Measurements from ENCODE around the gene CMTM2. TPM values are rescaled to one million over a fixed set of nuclear protein-coding genes. Genes with fewer than 3 reads are reported as not detected.
"Not testable (repeated sequence)": the region's sequence is repeated elsewhere in the genome, so short reads cannot be mapped to it uniquely, and the experiment has no call there.

Gene CMTM2
- total RNA-seq, 1 donor from 2014 or later: 3.1 TPM

GRCh38 chr16:66563574-66564334 is 15.5 kb upstream of the CMTM2 start:
- Histone ChIP-seq H3K36me3 (peaks cover 51% of the 10 kb centered on the region), H3K27me3 (no peaks in the 10 kb centered on the region), H3K9me3 (no peaks in the 10 kb centered on the region), H3K27ac (no peak overlapping the region), H3K4me1 (no peaks in the 10 kb centered on the region), H3K4me3 (no peak overlapping the region)
- TF ChIP-seq, protein P1, sequence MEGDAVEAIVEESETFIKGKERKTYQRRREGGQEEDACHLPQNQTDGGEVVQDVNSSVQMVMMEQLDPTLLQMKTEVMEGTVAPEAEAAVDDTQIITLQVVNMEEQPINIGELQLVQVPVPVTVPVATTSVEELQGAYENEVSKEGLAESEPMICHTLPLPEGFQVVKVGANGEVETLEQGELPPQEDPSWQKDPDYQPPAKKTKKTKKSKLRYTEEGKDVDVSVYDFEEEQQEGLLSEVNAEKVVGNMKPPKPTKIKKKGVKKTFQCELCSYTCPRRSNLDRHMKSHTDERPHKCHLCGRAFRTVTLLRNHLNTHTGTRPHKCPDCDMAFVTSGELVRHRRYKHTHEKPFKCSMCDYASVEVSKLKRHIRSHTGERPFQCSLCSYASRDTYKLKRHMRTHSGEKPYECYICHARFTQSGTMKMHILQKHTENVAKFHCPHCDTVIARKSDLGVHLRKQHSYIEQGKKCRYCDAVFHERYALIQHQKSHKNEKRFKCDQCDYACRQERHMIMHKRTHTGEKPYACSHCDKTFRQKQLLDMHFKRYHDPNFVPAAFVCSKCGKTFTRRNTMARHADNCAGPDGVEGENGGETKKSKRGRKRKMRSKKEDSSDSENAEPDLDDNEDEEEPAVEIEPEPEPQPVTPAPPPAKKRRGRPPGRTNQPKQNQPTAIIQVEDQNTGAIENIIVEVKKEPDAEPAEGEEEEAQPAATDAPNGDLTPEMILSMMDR (IDR thresholded peaks at IDR 0.05): no peak
- intact Hi-C loops (cut with DNase I): no loop called here
- ATAC-seq (no peak), DNase-seq (no peak)

- H3K27ac ChIP-seq: no peak within 1 kb of the TSS
- no peak for DNase-seq
- TF ChIP-seq, protein P1 (IDR thresholded peaks at IDR 0.05): no peak
- no peaks in the 10 kb centered on the region for H3K9me3 ChIP-seq
- H3K4me3 ChIP-seq: no peak within 1 kb of the TSS
- no peaks in the 10 kb centered on the region for H3K27me3 ChIP-seq
- peaks cover 38% of the 10 kb centered on the region for H3K36me3 ChIP-seq
- ATAC-seq: no peak
- intact Hi-C loops (cut with DNase I): no loop called here
- H3K4me1 ChIP-seq: no peaks in the 10 kb centered on the region
Observed at GRCh38 chr16:66566051-66566901, 13.0 kb upstream of the CMTM2 start, which contains the start of gene CMTM1. CMTM1 (plus strand) TSS chr16:66566439; CDS start chr16:66566514, 75 bp downstream.

- DNase-seq; H3K4me1 ChIP-seq; H3K4me3 ChIP-seq; H3K9me3 ChIP-seq; H3K27ac ChIP-seq; intact Hi-C loops (cut with DNase I); H3K27me3 ChIP-seq; ATAC-seq: not testable (repeated sequence)
- peaks cover 38% of the 10 kb centered on the region for H3K36me3 ChIP-seq
Observed at GRCh38 chr16:66567270-66567669, 12.0 kb upstream of the CMTM2 start.

DNA sequence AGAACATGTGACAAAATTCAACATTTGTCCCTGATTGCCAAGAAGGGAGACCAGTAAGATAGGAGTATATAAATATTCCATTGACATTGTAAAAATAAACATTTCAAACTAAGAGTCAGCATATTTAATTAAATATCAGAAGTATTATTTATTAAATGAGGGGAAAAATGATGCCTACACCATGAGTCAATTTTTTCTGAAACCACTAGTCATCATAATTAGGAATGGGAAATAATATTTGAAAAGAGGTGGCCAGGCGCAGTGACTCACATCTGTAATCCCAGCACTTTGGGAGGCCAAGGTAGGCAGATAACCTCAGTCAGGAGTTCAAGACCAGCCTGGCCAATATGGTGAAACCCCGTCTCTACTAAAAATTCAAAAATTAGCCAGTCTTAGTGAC is 10.9 kb upstream of the CMTM2 start:
- intact Hi-C loops (cut with DNase I): no loop called here
- Histone ChIP-seq H3K4me3 (no peak overlapping the region), H3K27me3 (no peaks in the 10 kb centered on the region)

GRCh38 chr16:66569131-66569530 is 10.1 kb upstream of the CMTM2 start:
- Histone ChIP-seq H3K9me3 (no peaks in the 10 kb centered on the region), H3K4me1 (no peaks in the 10 kb centered on the region), H3K27ac (no peak overlapping the region), H3K4me3 (no peak overlapping the region), H3K36me3 (peaks cover 31% of the 10 kb centered on the region), H3K27me3 (no peaks in the 10 kb centered on the region)
- DNase-seq (no peak), ATAC-seq (no peak)
- intact Hi-C loops (cut with DNase I): no loop called here
- TF ChIP-seq, protein P1 (IDR thresholded peaks at IDR 0.05): no peak

More for the DNA sequence above, 10.9 kb upstream of the CMTM2 start:
- DNase-seq: no peak
- Histone ChIP-seq H3K36me3 (peaks cover 35% of the 10 kb centered on the region), H3K9me3 (no peaks in the 10 kb centered on the region), H3K4me1 (no peaks in the 10 kb centered on the region), H3K27ac (no peak overlapping the region)
- ATAC-seq: no peak
- TF ChIP-seq, protein P1 (IDR thresholded peaks at IDR 0.05): no peak
